Activated T-helper 1 cell treated with anti-CD3 and anti-CD28 coated beads, Interleukin-2, amount 50 U/mL, for 16 hours (primary cell): ENCODE results near the gene SPG7.

ENCODE experiments used
- DNase-seq, 2 donors: peaks; one replicate each; pipeline ENCODE4 v3.0.0-alpha.2; 2020; ENCODE audit warnings: low read depth in 1 of 2, low spot score in 1 of 2

Gene SPG7

DNA sequence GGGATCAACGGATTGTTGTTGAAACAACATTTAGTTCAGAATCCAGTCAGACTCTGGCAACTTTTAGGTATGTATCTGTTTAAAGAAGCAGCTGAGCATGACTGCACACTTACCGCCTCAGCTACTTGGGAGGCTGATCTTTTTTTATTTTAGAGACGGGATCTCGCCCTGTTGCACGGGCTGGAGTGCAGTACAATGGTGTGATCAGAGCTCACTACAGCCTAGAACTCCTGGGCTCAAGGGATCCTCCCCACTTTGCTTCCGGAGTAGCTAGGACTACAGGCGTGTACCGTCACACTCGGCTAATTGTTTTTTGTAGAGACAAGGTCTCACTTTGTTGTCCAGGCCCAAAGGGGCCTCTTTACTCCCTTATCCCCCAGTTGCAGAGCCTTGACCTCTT lies 2.3 kb downstream of the SPG7 start:
- no peak for DNase-seq

DNA sequence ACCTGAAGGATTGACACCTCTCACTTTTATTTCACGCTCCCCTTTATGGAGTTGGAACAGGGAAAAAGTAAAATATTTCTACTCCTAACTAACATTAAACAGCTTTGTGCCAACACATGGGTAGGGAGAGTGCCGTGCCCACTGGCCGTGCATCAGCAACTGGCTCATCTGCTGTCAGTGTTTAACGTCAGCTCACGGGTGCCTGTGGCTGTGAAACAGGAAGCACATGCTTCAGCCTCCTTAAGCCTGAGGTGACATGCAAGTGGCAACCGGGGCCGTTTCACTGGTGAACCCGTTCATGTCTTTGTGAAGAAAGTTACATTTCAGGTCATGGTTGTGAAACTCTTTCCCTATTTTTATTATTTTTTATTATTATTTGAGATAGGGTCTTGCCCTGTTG lies 3.2 kb downstream of the SPG7 start:
- DNase-seq: no peak

DNA sequence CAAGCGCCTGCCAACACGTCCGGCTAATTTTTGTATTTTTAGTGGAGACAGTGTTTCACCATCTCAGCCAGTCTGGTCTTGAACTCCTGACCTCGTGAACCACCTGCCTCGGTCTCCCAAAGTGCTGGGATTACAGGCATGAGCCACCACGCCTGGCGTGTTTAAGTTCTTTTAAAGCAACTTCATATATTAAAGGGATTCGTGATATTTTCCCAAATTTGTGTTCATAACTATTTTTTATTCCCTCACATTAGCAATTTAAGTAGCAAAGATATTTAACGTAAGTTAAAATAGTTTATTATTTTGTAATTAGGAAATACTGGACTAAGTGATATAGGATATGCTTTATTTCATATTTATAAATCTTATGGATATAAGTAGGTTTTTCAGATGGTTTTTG lies 4.2 kb downstream of the SPG7 start:
- no peak for DNase-seq

DNA sequence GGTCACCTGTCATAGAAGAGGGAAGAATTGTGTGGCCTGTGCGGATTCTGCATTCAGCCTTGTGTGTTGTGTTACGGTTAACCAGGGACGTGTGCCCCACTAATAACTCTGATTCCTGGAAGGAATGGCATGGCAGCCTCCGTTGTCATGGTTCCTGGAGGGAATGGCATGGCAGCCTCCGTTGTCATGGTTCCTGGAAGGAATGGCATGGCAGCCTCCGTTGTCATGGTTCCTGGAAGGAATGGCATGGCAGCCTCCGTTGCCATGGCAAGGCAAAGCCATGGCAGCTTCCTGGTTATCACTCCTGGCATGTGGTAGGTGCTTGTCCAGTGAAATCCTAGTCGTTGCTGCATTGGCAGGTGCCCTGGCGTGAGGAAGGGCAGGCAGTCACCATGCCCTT lies 8.9 kb downstream of the SPG7 start:
- no peak for DNase-seq

DNA sequence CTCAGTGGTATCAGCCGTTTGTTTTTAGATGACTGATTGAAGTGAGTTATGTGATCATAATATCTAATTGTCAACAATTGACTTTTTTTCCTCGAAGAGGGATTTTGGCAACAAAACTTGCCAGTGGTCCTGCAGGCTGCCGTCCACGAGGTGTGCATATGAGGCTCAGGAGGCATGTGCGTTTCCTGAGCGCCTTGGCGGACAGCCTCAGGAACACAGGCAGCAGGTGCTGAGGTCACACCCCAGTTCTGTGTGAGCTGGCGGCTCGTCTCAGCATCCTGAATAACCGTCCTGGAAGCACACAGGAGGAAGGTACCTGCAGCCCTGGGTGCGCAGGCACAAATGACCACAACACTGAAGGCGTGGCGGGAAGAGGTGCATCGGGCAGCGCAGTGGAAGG lies 11.7 kb downstream of the SPG7 start:
- DNase-seq: no peak

DNA sequence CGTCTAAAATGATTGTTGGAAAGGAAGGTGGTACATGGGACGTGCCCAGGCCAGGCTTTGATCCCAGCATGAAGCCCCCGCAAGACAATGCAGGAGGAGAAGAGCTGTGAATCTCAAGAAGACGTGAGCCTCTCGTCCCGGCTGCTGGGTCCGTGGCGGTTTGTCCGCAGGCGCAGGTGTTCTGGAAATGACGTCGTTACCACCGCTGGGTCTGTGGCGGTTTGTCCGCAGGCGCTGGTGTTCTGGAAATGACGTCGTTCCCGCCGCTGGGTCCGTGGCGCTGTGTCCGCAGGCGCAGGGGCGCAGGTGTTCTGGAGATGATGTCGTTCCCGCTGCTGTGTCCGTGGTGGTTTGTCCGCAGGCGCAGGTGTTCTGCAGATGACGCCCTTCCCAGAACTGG lies 14.1 kb downstream of the SPG7 start:
- DNase-seq: no peak

DNA sequence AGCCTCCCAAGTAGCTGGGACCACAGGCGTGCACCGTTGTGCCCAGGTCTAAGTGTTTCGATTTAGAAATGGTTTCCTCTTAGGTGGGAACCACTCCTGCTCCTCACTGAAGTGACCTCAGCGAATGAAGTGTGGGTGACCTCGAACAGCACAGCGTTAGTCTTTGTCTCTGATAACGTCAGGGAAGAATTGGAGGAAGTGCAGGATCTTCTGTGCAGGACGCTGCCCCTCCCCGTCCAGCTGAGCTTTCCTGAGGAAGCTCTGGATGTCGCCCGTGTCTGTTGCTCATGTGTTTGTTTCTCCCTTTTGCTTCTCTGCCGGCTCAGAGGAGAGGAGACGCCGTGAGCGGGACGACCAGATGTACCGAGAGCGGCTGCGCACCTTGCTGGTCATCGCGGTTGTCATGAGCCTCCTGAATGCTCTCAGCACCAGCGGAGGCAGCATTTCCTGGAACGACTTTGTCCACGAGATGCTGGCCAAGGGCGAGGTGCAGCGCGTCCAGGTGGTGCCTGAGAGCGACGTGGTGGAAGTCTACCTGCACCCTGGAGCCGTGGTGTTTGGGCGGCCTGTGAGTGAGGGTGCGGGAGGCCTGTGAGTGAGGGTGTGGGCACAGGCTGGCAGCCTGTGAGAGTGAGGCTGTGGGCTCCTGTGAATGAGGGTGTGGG lies 15.6 kb downstream of the SPG7 start:
- DNase-seq: no peak

DNA sequence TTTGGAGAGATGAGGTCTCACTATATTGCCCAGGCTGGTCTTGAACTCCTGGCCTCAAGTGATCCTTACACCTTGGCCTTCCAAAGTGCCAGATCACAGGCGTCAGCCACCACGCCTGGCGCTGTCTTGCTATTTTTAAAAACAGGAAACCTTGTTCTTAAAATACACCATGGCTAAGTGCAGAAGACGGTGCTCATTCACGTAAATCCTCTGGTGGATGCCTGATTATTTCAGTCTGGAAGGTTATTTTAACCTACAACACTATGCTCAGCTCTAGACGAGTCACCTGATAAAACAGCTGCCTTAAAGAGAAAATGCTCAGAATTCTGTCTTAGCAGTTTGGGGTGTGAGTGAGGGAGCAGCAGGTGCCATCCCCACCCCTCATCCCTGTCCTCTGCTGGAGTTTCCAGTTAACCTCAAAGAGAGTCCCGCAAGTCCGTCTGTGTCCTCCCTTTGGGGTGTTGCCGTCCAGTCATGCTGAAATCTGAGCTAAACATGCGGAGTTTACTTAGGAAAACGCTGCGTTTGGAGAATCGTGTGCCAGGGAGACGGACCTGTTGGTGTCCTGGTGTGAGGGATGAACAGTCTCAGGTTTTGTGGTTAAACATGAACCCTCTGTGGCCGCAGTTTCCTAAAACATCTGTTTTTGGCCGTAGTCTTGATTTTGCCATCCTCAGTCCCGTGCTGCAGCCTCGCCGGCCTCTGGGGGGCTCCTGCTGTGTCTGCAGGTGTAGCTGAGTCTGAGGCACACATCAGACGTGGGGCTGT lies 17.1 kb downstream of the SPG7 start:
- no peak for DNase-seq

DNA sequence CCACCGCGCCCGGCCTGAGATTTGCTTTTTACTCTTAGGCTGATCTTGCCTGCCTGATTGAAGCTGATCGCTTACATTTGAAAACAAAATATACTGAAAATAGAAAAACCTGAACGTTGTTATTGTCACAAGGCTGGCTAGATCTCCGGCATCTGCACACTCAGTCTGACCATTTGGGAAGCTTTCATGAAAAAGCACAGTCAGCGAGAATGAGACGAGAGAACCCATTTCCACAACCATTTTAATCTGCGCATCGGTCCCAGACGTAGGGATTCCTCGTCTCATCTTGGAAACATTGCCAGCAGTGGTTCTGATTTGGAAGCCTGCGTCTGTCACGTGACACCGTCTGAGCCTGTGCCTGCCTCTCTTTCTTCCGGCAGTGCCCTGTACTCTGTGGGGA lies 20.9 kb downstream of the SPG7 start:
- DNase-seq: no peak

DNA sequence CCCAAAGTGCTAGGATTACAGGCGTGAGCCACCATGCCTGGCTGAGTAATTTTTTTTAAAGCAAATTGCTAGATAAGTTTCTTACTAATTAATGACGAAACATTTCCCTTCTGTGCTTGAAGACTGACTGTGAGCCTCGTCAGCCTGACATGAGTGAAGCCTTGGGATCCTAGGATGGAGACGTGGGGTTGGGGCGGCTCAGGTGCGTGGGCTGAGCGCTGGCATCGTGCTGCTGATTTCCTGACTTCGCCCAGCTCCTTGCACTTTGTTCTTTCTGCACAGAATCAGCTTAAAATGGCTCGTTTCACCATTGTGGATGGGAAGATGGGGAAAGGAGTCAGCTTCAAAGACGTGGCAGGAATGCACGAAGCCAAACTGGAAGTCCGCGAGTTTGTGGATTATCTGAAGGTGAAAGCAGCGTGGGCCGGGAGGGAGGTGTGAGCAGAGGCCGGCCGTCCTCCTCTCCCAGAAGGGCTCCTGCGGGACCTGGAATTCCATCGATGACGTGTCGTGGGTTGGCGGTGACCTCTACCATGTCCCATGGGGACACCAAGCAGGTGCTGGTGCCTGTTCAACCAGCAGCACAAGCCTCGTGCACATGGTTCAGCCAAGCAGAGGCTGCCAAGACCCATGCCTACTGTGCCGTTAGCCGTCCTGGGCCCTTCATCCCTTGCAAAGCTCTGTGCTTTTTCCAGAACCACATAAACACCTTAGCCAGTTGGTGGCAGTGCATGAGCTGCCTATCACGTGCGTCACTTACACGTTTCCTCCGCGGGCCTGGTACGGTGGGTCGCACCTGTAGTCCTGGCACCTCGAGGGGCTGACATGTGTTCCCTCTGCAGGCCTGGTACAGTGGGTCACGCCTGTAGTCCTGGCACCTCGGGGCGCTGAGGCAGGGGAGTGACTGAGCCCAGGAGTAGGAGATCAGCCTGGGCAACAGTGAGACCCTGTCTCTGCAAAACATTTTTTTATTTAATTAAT lies 22.5 kb downstream of the SPG7 start:
- no peak for DNase-seq

DNA sequence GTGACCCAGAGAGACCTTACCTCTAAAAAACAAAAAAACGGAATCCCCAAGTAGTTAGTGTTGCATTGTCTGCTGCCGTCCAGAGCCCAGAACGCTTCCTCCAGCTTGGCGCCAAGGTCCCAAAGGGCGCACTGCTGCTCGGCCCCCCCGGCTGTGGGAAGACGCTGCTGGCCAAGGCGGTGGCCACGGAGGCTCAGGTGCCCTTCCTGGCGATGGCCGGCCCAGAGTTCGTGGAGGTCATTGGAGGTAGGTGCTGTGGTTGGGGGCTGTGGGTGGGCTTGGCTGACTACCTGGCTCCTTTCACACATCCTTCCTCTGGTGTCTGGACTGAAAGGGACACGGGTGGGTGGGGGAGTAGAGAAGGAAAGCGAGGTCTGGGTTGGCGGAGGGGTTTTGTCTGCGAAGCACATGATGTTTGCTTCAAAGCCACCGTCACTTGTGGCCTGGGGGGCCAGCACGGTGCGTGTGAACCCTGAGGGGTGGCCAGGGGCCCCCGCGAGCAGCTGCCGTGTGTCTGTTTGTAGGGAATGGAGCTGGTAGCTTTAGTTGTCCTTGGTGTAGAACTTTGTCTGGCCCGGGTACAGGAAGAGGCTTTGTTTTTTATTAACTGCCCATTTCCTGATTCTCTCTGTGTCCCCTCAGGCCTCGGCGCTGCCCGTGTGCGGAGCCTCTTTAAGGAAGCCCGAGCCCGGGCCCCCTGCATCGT lies 23.8 kb downstream of the SPG7 start:
- DNase-seq: no peak

DNA sequence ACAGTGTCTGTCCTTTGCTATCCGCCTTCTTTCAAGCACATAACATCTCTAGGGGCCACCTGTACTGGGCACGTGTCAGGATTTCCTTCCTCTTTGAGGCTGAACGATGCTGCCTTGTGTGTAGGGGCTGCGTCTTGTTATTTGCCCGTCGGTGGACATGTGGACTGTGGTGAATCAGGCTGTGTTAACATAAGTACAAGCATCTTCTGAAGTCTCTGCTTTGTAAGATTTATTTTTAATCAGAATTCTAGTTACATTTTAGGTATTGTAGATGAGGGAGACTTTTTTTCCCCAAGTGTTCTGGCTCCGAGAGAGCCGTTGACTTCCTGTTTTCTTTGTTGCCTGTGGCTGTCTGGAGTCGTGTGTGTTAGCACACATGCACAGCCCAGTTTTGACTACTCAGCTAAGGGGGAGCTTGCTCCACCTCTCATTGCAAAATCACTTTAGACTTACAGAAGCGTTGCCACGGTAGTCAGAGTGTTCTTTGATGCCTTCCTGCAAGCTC lies 26.1 kb downstream of the SPG7 start:
- no peak for DNase-seq

DNA sequence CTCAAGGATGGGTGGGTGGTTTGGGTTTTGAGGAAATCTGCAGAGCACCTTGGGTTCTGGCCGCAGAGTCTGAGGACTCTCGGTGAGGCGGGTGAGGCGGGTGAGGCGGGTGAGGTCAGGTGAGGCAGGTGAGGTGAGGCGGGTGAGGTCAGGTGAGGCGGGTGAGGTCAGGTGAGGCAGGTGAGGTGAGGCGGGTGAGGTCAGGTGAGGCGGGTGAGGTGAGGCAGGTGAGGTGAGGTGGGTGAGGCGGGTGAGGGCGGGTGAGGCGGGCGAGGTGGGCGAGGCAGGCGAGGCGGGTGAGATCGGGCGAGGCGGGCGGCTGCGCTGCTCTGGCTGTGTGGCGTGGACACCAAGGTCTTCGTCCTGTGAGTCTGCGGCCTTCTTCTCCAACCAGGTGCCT lies 28.2 kb downstream of the SPG7 start:
- no peak for DNase-seq

DNA sequence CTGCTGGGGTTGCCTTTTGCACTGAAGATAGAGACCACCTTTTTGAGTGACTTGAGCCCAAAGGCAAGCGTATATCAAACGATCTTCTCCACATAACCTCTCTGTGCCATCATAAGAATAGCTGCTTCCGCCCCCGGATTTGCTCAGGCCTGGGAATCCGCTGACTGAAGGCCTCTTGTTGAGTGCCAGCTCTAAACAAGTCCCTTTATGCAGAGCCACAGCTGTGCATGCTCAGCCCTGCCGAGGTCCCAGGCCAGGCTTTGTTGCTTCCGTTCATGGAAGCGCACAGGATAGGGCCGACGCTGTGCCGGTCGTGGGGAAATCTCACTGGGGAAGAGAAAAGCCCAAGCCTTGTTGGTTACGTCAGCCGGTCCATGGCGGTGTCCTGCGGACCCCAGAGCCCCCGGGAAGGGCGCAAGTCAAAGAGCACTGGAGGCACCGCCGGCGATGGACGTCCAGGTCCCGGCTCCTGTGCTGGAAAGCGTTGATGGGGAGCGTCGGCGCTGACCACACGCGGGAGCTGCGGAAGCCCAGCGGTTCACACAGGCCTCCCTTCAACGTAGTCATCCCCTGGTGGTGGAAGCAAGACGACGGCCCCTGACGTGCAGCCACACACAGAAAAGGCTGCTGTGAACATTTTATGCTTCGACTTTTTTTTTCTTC lies 28.8 kb downstream of the SPG7 start:
- no peak for DNase-seq

DNA sequence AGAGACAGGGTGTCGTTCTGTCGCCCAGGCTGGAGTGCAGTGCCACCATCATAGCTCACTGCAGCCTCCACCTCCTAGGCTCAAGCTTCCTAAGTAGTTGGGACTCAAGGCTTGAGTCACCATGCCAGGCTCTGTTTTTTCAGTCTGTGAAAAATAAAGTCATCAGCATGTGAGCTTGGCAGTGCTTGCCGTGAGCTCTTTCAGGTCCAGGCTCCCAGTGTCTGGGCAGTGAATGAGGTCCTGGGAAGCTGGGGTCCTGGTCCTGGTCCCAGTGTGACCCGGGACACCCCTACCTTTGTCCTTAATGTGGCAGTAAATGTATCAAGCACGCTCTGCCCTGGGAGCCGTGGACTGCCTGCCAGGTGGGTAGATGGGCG lies 29.3 kb downstream of the SPG7 start:
- DNase-seq: no peak

DNA sequence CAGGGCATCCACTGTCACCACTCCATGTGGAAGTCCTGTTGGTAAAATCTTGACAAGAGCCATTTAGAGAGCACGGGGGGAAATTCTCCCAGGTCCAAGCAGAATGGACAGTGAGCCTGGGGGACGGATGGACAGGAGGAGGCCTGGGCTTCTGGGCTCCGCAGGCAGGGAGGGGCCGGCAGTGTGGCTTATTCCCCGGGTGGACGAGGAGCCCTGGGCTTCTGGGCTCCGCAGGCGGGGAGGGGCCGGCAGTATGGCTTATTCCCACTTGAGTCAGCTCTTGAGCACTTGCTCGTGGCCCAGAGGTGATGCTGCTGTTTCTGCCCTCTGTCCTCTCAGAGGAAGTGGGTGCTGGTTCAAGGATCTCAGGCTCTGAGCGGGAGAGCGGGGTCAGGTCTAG lies 30.1 kb downstream of the SPG7 start:
- DNase-seq: no peak

DNA sequence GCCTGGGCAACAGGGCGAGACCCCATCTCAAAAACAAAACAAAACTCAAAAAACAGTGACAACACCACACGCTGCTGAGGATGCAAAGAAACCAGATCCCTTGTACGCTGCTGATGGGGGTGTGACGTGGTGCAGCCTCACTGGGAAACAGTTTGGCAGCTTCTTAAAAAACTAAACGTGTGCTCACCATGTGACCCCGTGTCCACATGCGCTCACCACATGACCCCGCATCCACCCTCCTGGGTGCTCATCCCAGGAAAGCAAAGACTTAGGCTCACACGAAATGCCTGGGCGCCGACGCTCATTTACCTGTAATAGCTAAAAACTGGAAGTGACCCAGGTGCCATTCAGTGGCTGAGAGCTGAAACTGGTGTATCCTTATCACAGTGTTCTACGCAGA lies 32.4 kb downstream of the SPG7 start:
- DNase-seq: no peak

DNA sequence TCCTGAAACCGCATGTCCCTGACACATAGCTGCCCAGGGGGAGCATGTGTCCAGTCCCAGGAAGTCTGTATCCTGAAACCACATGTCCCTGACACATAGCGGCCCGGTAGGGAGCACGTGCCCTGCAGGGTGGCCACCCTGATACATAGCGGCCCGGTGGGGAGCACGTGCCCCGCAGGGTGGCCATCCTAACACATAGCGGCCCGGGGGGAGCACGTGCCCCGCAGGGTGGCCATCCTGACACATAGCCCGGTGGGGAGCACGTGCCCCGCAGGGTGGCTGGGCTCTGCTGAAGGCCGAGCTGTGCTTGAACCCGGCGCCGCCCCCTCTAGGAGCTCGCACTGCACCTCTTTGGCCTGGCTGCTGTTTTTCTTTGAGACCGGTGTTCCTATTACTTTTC lies 33.6 kb downstream of the SPG7 start:
- no peak for DNase-seq

DNA sequence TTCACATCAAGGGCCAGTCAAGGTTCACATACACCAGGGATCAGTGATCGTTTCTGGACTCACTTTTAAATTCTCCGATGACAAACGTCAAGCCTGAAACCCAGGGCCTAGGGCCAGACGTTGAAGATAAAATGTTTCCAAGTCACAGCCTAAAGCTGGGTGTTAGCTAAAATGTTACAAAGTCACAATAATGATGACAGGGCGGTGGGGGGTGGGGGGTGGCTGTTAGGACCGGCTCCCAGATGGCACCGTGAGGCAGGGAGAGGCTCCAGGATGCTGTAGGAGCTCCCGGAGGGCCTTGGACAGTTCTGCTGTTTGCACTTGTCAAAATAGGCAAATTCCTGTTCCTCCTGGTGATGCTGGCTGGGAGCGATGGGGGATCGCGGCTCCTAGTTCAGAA lies 35.9 kb downstream of the SPG7 start:
- no peak for DNase-seq

DNA sequence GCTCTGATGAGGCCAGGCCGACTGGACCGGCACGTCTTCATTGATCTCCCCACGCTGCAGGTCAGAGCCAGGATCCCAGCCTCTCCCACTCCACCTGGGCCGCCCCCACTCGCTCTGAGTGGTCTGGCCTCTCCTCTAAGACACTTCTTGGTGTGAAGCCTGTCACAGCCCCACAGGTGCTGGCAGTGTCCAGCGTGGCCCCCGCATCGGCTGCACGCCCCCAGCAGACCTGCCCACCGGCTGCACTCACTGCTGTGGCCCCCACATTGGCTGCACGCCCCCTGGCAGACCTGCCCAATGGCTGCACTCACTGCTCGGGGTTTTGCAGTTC lies 36.5 kb downstream of the SPG7 start:
- no peak for DNase-seq
